GM23338 (cell line): ENCODE results near the gene KRT16.

Experiments
- CREB1 ChIP-seq: fragments of 250-450 bp; sonication (Bioruptor Pico); IDR thresholded peaks from 2 replicates; pipeline ENCODE4 v1.5.0; 2020; ENCODE audit warnings: low read depth, mild to moderate bottlenecking, moderate library complexity
- EZH2 ChIP-seq: fragments of 200-600 bp; sonication (generic); IDR thresholded peaks from one replicate; pipeline ENCODE4 v1.8.0; 2017; ENCODE audit warnings: antibody characterized with exemption, mild to moderate bottlenecking, low read depth; ENCODE audit not compliant: unreplicated experiment
- EZH2phosphoT487 ChIP-seq: fragments of 200-600 bp; sonication (generic); IDR thresholded peaks from one replicate; pipeline ENCODE4 v1.8.1; 2018; ENCODE audit warnings: antibody characterized with exemption; ENCODE audit not compliant: unreplicated experiment
- JUNB ChIP-seq: IDR thresholded peaks from one replicate; pipeline ENCODE4 v1.6.1; 2016; ENCODE audit warnings: antibody characterized with exemption; ENCODE audit not compliant: unreplicated experiment
- NANOG ChIP-seq: IDR thresholded peaks from 2 replicates; pipeline ENCODE4 v1.6.1; 2016; ENCODE audit warnings: antibody characterized with exemption, borderline replicate concordance
- POLR2AphosphoS5 ChIP-seq: IDR thresholded peaks from 2 replicates; pipeline ENCODE4 v1.6.1; 2016; ENCODE audit warnings: antibody characterized with exemption, low read depth
- STAT1 ChIP-seq: IDR thresholded peaks from one replicate; pipeline ENCODE4 v1.6.1; 2016; ENCODE audit warnings: antibody characterized with exemption; ENCODE audit not compliant: unreplicated experiment
- ZNF331 ChIP-seq: fragments of 250-450 bp; sonication (Bioruptor Pico); IDR thresholded peaks from 2 replicates; pipeline ENCODE4 v1.5.0; 2020; ENCODE audit warnings: low read depth, mild to moderate bottlenecking, moderate library complexity
- TF ChIP-seq, protein P1 (sequence below), 2 experiments: fragments of 200-600 bp in 1 of 2; sonication (generic) in 1 of 2; conservative IDR thresholded peaks; 2 replicates each; pipeline versions ENCODE4 v1.5.1 to v1.6.1; 2016 to 2017; ENCODE audit warnings: antibody characterized with exemption in 2 of 2, low read depth in 2 of 2, mild to moderate bottlenecking in 2 of 2, moderate library complexity in 1 of 2
- TF ChIP-seq, protein P2 (sequence below): IDR thresholded peaks from one replicate; pipeline ENCODE4 v1.6.1; 2018; ENCODE audit warnings: antibody characterized with exemption; ENCODE audit not compliant: unreplicated experiment
- TF ChIP-seq, protein P3 (sequence below): IDR thresholded peaks from 2 replicates; pipeline ENCODE4 v1.6.1; 2016; ENCODE audit warnings: antibody characterized with exemption
- TF ChIP-seq, protein P4 (sequence below): fragments of 250-450 bp; sonication (Bioruptor Pico); IDR thresholded peaks from 2 replicates; pipeline ENCODE4 v1.5.0; 2020; ENCODE audit warnings: mild to moderate bottlenecking, moderate library complexity

DNA sequence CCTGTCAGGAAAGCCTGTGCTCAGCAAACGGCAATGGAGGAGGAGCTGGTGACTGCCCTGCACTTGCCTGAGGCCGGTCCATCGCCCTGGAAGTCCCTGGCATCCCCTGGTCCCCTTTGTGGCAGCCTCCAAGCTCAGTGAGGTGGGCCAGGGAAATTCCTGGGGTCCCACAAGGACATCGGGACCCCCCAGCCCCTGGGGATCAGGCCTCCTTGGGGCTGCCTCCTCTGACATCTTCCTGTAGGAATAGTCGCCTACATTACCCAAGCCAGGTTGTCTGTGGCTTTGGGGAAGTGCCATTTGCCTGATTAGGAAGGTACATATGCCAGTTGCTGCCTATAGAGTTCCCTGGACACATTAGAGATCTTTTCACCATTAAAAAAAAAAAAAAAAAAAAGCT is 33.6 kb downstream of the KRT16 start:
- TF ChIP-seq, protein P1, sequence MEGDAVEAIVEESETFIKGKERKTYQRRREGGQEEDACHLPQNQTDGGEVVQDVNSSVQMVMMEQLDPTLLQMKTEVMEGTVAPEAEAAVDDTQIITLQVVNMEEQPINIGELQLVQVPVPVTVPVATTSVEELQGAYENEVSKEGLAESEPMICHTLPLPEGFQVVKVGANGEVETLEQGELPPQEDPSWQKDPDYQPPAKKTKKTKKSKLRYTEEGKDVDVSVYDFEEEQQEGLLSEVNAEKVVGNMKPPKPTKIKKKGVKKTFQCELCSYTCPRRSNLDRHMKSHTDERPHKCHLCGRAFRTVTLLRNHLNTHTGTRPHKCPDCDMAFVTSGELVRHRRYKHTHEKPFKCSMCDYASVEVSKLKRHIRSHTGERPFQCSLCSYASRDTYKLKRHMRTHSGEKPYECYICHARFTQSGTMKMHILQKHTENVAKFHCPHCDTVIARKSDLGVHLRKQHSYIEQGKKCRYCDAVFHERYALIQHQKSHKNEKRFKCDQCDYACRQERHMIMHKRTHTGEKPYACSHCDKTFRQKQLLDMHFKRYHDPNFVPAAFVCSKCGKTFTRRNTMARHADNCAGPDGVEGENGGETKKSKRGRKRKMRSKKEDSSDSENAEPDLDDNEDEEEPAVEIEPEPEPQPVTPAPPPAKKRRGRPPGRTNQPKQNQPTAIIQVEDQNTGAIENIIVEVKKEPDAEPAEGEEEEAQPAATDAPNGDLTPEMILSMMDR (conservative IDR thresholded peaks at IDR 0.05; ENCODE audit: low read depth in 2 of 2) = no peak
- TF ChIP-seq JUNB = no peak
- TF ChIP-seq, protein P2, sequence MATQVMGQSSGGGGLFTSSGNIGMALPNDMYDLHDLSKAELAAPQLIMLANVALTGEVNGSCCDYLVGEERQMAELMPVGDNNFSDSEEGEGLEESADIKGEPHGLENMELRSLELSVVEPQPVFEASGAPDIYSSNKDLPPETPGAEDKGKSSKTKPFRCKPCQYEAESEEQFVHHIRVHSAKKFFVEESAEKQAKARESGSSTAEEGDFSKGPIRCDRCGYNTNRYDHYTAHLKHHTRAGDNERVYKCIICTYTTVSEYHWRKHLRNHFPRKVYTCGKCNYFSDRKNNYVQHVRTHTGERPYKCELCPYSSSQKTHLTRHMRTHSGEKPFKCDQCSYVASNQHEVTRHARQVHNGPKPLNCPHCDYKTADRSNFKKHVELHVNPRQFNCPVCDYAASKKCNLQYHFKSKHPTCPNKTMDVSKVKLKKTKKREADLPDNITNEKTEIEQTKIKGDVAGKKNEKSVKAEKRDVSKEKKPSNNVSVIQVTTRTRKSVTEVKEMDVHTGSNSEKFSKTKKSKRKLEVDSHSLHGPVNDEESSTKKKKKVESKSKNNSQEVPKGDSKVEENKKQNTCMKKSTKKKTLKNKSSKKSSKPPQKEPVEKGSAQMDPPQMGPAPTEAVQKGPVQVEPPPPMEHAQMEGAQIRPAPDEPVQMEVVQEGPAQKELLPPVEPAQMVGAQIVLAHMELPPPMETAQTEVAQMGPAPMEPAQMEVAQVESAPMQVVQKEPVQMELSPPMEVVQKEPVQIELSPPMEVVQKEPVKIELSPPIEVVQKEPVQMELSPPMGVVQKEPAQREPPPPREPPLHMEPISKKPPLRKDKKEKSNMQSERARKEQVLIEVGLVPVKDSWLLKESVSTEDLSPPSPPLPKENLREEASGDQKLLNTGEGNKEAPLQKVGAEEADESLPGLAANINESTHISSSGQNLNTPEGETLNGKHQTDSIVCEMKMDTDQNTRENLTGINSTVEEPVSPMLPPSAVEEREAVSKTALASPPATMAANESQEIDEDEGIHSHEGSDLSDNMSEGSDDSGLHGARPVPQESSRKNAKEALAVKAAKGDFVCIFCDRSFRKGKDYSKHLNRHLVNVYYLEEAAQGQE = no peak
- no peak for TF ChIP-seq EZH2
- TF ChIP-seq POLR2AphosphoS5 = no peak
- no peak for TF ChIP-seq NANOG
- no peak for TF ChIP-seq ZNF331
- no peak for TF ChIP-seq CREB1
- TF ChIP-seq EZH2phosphoT487 = no peak
- TF ChIP-seq STAT1 = no peak
- TF ChIP-seq, protein P3, sequence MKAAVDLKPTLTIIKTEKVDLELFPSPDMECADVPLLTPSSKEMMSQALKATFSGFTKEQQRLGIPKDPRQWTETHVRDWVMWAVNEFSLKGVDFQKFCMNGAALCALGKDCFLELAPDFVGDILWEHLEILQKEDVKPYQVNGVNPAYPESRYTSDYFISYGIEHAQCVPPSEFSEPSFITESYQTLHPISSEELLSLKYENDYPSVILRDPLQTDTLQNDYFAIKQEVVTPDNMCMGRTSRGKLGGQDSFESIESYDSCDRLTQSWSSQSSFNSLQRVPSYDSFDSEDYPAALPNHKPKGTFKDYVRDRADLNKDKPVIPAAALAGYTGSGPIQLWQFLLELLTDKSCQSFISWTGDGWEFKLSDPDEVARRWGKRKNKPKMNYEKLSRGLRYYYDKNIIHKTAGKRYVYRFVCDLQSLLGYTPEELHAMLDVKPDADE = no peak
- TF ChIP-seq, protein P4, sequence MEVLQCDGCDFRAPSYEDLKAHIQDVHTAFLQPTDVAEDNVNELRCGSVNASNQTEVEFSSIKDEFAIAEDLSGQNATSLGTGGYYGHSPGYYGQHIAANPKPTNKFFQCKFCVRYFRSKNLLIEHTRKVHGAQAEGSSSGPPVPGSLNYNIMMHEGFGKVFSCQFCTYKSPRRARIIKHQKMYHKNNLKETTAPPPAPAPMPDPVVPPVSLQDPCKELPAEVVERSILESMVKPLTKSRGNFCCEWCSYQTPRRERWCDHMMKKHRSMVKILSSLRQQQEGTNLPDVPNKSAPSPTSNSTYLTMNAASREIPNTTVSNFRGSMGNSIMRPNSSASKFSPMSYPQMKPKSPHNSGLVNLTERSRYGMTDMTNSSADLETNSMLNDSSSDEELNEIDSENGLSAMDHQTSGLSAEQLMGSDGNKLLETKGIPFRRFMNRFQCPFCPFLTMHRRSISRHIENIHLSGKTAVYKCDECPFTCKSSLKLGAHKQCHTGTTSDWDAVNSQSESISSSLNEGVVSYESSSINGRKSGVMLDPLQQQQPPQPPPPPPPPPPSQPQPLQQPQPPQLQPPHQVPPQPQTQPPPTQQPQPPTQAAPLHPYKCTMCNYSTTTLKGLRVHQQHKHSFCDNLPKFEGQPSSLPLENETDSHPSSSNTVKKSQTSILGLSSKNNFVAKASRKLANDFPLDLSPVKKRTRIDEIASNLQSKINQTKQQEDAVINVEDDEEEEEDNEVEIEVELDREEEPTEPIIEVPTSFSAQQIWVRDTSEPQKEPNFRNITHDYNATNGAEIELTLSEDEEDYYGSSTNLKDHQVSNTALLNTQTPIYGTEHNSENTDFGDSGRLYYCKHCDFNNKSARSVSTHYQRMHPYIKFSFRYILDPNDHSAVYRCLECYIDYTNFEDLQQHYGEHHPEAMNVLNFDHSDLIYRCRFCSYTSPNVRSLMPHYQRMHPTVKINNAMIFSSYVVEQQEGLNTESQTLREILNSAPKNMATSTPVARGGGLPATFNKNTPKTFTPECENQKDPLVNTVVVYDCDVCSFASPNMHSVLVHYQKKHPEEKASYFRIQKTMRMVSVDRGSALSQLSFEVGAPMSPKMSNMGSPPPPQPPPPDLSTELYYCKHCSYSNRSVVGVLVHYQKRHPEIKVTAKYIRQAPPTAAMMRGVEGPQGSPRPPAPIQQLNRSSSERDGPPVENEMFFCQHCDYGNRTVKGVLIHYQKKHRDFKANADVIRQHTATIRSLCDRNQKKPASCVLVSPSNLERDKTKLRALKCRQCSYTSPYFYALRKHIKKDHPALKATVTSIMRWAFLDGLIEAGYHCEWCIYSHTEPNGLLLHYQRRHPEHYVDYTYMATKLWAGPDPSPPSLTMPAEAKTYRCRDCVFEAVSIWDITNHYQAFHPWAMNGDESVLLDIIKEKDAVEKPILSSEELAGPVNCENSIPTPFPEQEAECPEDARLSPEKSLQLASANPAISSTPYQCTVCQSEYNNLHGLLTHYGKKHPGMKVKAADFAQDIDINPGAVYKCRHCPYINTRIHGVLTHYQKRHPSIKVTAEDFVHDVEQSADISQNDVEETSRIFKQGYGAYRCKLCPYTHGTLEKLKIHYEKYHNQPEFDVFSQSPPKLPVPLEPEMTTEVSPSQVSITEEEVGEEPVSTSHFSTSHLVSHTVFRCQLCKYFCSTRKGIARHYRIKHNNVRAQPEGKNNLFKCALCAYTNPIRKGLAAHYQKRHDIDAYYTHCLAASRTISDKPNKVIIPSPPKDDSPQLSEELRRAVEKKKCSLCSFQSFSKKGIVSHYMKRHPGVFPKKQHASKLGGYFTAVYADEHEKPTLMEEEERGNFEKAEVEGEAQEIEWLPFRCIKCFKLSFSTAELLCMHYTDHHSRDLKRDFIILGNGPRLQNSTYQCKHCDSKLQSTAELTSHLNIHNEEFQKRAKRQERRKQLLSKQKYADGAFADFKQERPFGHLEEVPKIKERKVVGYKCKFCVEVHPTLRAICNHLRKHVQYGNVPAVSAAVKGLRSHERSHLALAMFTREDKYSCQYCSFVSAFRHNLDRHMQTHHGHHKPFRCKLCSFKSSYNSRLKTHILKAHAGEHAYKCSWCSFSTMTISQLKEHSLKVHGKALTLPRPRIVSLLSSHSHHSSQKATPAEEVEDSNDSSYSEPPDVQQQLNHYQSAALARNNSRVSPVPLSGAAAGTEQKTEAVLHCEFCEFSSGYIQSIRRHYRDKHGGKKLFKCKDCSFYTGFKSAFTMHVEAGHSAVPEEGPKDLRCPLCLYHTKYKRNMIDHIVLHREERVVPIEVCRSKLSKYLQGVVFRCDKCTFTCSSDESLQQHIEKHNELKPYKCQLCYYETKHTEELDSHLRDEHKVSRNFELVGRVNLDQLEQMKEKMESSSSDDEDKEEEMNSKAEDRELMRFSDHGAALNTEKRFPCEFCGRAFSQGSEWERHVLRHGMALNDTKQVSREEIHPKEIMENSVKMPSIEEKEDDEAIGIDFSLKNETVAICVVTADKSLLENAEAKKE (CRISPR knock-in tag) = no peak
